Urothelium cell line (cell line): ENCODE data around the gene TM6SF1.
"Not testable (repeated sequence)": the region's sequence is repeated elsewhere in the genome, so short reads cannot be mapped to it uniquely, and the experiment has no call there.

ENCODE experiments used
- DNase-seq: peaks from one replicate; pipeline ENCODE4 v3.0.0; 2011; ENCODE audit warnings: low spot score, mixed read lengths
- FAIRE-seq: peaks from 2 replicates; lab custom pipeline; 2011; peaks lifted over from hg19 to GRCh38; lab: Jason Lieb, UNC

TM6SF1 gene

GRCh38 chr15:83169576-83169975 is 62.1 kb downstream of the TM6SF1 start:
- not testable (repeated sequence) for FAIRE-seq, DNase-seq

- FAIRE-seq (no peak), DNase-seq (no peak)
These were observed 63.2 kb downstream of the TM6SF1 start for GRCh38 chr15:83170474-83171165.

GRCh38 chr15:83174891-83175290 is 67.4 kb downstream of the TM6SF1 start:
- DNase-seq (no peak), FAIRE-seq (no peak)

GRCh38 chr15:83178390-83178789 is 70.9 kb downstream of the TM6SF1 start:
- no peak for FAIRE-seq
- DNase-seq: no peak

GRCh38 chr15:83178869-83179325 is 71.5 kb downstream of the TM6SF1 start:
- DNase-seq: no peak
- FAIRE-seq: no peak

GRCh38 chr15:83185561-83185960 is 78.1 kb downstream of the TM6SF1 start:
- no peak for FAIRE-seq
- DNase-seq: no peak
